B cell (primary cell): ENCODE data around the gene NFYC. TPM values are rescaled to one million over a fixed set of nuclear protein-coding genes. Genes with fewer than 3 reads are reported as not detected.

Source experiments
- ATAC-seq: fragments of 200-7000 bp; cut with Tn5 transposase; one replicate; pipeline ENCODE4 v1.10.0; 2021; ENCODE audit warnings: low read depth, mild to moderate bottlenecking, moderate number of reproducible peaks, moderate library complexity
- CTCF ChIA-PET: fragments of 350-600 bp; sonication (Branson Sonifier 250); formaldehyde crosslinking; loops from one replicate; lab custom pipeline; 2021; ENCODE audit warnings: antibody characterized with exemption, inconsistent platforms; lab: Charles Lee
- POLR2A ChIA-PET: fragments of 350-600 bp; sonication (Branson Sonifier 250); formaldehyde crosslinking; loops from one replicate; lab custom pipeline; 2021; ENCODE audit warnings: antibody characterized with exemption; lab: Charles Lee
- DNase-seq: peaks from one replicate; pipeline ENCODE4 v3.0.0; 2013
- H2AFZ ChIP-seq: 2 replicates; pipeline ENCODE4 v1.6.1; 2012; ENCODE audit warnings: mild to moderate bottlenecking, low read depth, low read length; ENCODE audit not compliant: insufficient read depth, poor library complexity, severe bottlenecking
- H3K27ac ChIP-seq, 2 donors: 1 replicate in 1 of 2; 2 replicates in 1 of 2; pipeline ENCODE4 v1.5.1; 2012 to 2013; ENCODE audit warnings: low read length in 2 of 2, mild to moderate bottlenecking in 2 of 2, moderate library complexity in 1 of 2
- H3K27me3 ChIP-seq, 4 experiments: fragments of 200-600 bp in 1 of 4; sonication (generic) in 1 of 4; replicated peaks in 1 of 4; 1 replicate in 2 of 4; 2 replicates in 2 of 4; pipeline versions ENCODE4 v1.6.1 to v1.7.0; 2013 to 2016; ENCODE audit warnings: low read length in 3 of 4, mild to moderate bottlenecking in 2 of 4, mixed read lengths in 1 of 4, moderate library complexity in 1 of 4; ENCODE audit not compliant: insufficient read depth in 4 of 4, control insufficient read depth in 3 of 4; ENCODE audit errors: control extremely low read depth in 1 of 4
- H3K36me3 ChIP-seq, 2 experiments: replicated peaks in 1 of 2; 1 replicate in 1 of 2; 2 replicates in 1 of 2; pipeline versions ENCODE4 v1.6.1 to v1.7.1; 2013; ENCODE audit warnings: low read length in 1 of 2; ENCODE audit not compliant: insufficient read depth in 2 of 2, control insufficient read depth in 1 of 2; ENCODE audit errors: control extremely low read depth in 1 of 2, extremely low read depth in 1 of 2
- H3K4me1 ChIP-seq, 2 donors: fragments of 200-600 bp in 1 of 2; sonication (generic) in 1 of 2; 1 replicate in 1 of 2; 2 replicates in 1 of 2; pipeline versions ENCODE4 v1.5.1 to v1.6.1; 2013 to 2017; ENCODE audit warnings: low read length in 2 of 2; ENCODE audit not compliant: control insufficient read depth in 2 of 2, insufficient read depth in 2 of 2
- H3K4me2 ChIP-seq: replicated peaks from 2 replicates; pipeline ENCODE3; 2012; ENCODE audit warnings: mild to moderate bottlenecking, low read depth, low read length; ENCODE audit not compliant: poor library complexity, severe bottlenecking
- H3K4me3 ChIP-seq, 5 experiments: fragments of 200-600 bp in 1 of 5; sonication (generic) in 1 of 5; 1 replicate in 3 of 5; 2 replicates in 2 of 5; pipeline versions ENCODE4 v1.5.1 to v1.7.0; 2011 to 2016; ENCODE audit warnings: low read length in 4 of 5, mild to moderate bottlenecking in 4 of 5, low read depth in 2 of 5, control low read depth in 1 of 5, moderate library complexity in 1 of 5; ENCODE audit not compliant: insufficient read depth in 1 of 5; ENCODE audit errors: control extremely low read depth in 1 of 5, extremely low read depth in 1 of 5
- H3K79me2 ChIP-seq: fragments of 200-600 bp; sonication (generic); one replicate; pipeline ENCODE4 v1.6.0; 2016; ENCODE audit warnings: low read length; ENCODE audit not compliant: control insufficient read depth, insufficient read depth
- H3K9ac ChIP-seq: fragments of 200-600 bp; sonication (generic); 2 replicates; pipeline ENCODE4 v1.6.1; 2017; ENCODE audit warnings: mild to moderate bottlenecking, low read length, moderate library complexity
- H3K9me3 ChIP-seq, 3 donors: one replicate each; pipeline versions ENCODE4 v1.6.1 to v1.7.1; 2013; ENCODE audit warnings: low read length in 2 of 3; ENCODE audit not compliant: control insufficient read depth in 2 of 3, insufficient read depth in 1 of 3; ENCODE audit errors: control extremely low read depth in 1 of 3
- H4K20me1 ChIP-seq: 2 replicates; pipeline ENCODE4 v1.6.0; 2012; ENCODE audit warnings: mild to moderate bottlenecking, low read length; ENCODE audit not compliant: insufficient read depth, control insufficient read depth, poor library complexity, severe bottlenecking
- H3K27ac Mint-ChIP-seq: one replicate; pipeline ENCODE4 v1.8.0; 2021; ENCODE audit warnings: mixed read lengths
- H3K27me3 Mint-ChIP-seq: one replicate; pipeline ENCODE4 v1.8.0; 2021; ENCODE audit warnings: mixed read lengths
- H3K4me1 Mint-ChIP-seq: one replicate; pipeline ENCODE4 v1.8.0; 2021; ENCODE audit warnings: mixed read lengths
- H3K4me3 Mint-ChIP-seq: one replicate; pipeline ENCODE4 v1.8.0; 2021; ENCODE audit warnings: mixed read lengths
- H3K9me3 Mint-ChIP-seq: one replicate; pipeline ENCODE4 v1.8.0; 2022; ENCODE audit warnings: mixed read lengths; ENCODE audit not compliant: insufficient read depth
- CTCF ChIP-seq: fragments of 200-600 bp; IDR thresholded peaks from one replicate; pipeline ENCODE4 v1.8.0; 2022; ENCODE audit warnings: antibody characterized with exemption, mild to moderate bottlenecking
- EZH2 ChIP-seq: IDR thresholded peaks from 2 replicates; pipeline ENCODE4 v1.6.1; 2012; ENCODE audit warnings: borderline replicate concordance, low read depth, mild to moderate bottlenecking, moderate library complexity, low read length; ENCODE audit not compliant: insufficient read depth, poor library complexity, severe bottlenecking
- WGBS: methylation state at CpG from one replicate; pipeline ENCODE4 v1.1.5; 2013; ENCODE audit warnings: missing lambda C conversion rate; ENCODE audit not compliant: insufficient coverage; 5-methylcytosine and 5-hydroxymethylcytosine counted together
- intact Hi-C: fragments of 100-400 bp; cut with micrococcal nuclease; formaldehyde crosslinking; loops from one replicate; pipeline ENCODE4 v1.10.0; 2022
- polyA plus RNA-seq: library from polyadenylated mRNA; depleted of rRNA; stranded (reverse); fragments of >200 nt; gene quantifications from 2 replicates; pipeline ENCODE4 v1.2.3, GENCODE V29; 2012
- total RNA-seq, 2 donors: library from RNA; stranded (reverse); fragments of 120-200 nt in 1 of 2; gene quantifications; 1 replicate in 1 of 2; 2 replicates in 1 of 2; pipeline versions ENCODE4 v1.2.3 to v1.2.4, GENCODE V29; 2013 to 2022

NFYC gene
- total and polyA plus RNA-seq, 2 donors (not counting 1 experiment from before 2014, with no cell fraction given), result 88.7 to 123 TPM

GRCh38 chr1:40684669-40685068, 6.8 kb upstream of the NFYC start:
- peaks cover 7% of the 10 kb centered on the region for H3K4me1 Mint-ChIP-seq
- no peak overlapping the region for H3K27ac Mint-ChIP-seq
- ChIA-PET POLR2A (no interaction called here), CTCF (interaction anchor here (1.9 to 2.7 kb wide), 3 partner anchors 10 to 38 kb away, joined by 6 to 11 read pairs (median 6); no protein-coding TSS in a partner anchor)
- H3K9me3 Mint-ChIP-seq, result peaks cover under 1% of the 10 kb centered on the region
- ATAC-seq, result no peak
- no peak overlapping the region for H3K9ac ChIP-seq
- no peaks in the 10 kb centered on the region for H3K36me3 ChIP-seq
- H3K4me3 Mint-ChIP-seq, result no peak overlapping the region
- intact Hi-C loops, result no loop called here
- no peaks in the 10 kb centered on the region for H4K20me1 ChIP-seq
- peaks cover 6% of the 10 kb centered on the region for H3K79me2 ChIP-seq
- TF ChIP-seq EZH2 (no peak), CTCF (no peak)
- no peak for DNase-seq
- H2AFZ ChIP-seq, result no peak overlapping the region
- WGBS, result 91% methylated on average over 3 of the region's 3 CpGs
- no peaks in the 10 kb centered on the region for H3K27me3 ChIP-seq
- no peak overlapping the region for H3K4me3 ChIP-seq
- H3K9me3 ChIP-seq, result peaks cover 0 to 1% (median 0%) of the 10 kb centered on the region in 3 donors
- H3K4me1 ChIP-seq, result no peaks in the 10 kb centered on the region
- no peaks in the 10 kb centered on the region for H3K27me3 Mint-ChIP-seq
- H3K27ac ChIP-seq, result no peak overlapping the region
- H3K4me2 ChIP-seq, result no peak overlapping the region

- Histone ChIP-seq H3K9me3 (peaks cover 0 to 3% (median 1%) of the 10 kb centered on the region in 3 donors), H2AFZ (no peak overlapping the region), H3K4me1 (peaks cover 6 to 7% of the 10 kb centered on the region in 2 donors), H3K79me2 (peaks cover 6% of the 10 kb centered on the region), H3K9ac (no peak overlapping the region), H3K27ac (no peak overlapping the region), H4K20me1 (no peaks in the 10 kb centered on the region), H3K27me3 (no peaks in the 10 kb centered on the region), H3K4me2 (no peak overlapping the region), H3K36me3 (no peaks in the 10 kb centered on the region), H3K4me3 (no peak overlapping the region)
- no peaks in the 10 kb centered on the region for H3K27me3 Mint-ChIP-seq
- H3K27ac Mint-ChIP-seq, result no peak overlapping the region
- WGBS, result 98% methylated on average over 7 of the region's 7 CpGs
- intact Hi-C loops, result no loop called here
- DNase-seq, result no peak
- no peak overlapping the region for H3K4me3 Mint-ChIP-seq
- H3K9me3 Mint-ChIP-seq, result peaks cover 2% of the 10 kb centered on the region
- CTCF ChIA-PET, result interaction anchor here (0.7 kb wide), 1 partner anchor 93 kb away, joined by 5 read pairs; no protein-coding TSS in a partner anchor
- no peak for ATAC-seq
- H3K4me1 Mint-ChIP-seq, result peaks cover 23% of the 10 kb centered on the region
- TF ChIP-seq EZH2 (no peak), CTCF (no peak)
- POLR2A ChIA-PET, result no interaction called here
Observed at GRCh38 chr1:40687059-40687458, 4.4 kb upstream of the NFYC start.
